ENCODE measurements around the gene CDK2AP2.

GRCh38 chr11:67542169-67542568 is 34.2 kb upstream of the CDK2AP2 start:
- no peak for TF ChIP-seq CTCF (IDR thresholded peaks at IDR 0.05)
- no peak for TF ChIP-seq POLR2A (IDR thresholded peaks at IDR 0.05)

Data from Peyer's patch (tissue), 4 donors.